ENCODE data around the gene MAP4K2.

The MAP4K2 gene

DNA sequence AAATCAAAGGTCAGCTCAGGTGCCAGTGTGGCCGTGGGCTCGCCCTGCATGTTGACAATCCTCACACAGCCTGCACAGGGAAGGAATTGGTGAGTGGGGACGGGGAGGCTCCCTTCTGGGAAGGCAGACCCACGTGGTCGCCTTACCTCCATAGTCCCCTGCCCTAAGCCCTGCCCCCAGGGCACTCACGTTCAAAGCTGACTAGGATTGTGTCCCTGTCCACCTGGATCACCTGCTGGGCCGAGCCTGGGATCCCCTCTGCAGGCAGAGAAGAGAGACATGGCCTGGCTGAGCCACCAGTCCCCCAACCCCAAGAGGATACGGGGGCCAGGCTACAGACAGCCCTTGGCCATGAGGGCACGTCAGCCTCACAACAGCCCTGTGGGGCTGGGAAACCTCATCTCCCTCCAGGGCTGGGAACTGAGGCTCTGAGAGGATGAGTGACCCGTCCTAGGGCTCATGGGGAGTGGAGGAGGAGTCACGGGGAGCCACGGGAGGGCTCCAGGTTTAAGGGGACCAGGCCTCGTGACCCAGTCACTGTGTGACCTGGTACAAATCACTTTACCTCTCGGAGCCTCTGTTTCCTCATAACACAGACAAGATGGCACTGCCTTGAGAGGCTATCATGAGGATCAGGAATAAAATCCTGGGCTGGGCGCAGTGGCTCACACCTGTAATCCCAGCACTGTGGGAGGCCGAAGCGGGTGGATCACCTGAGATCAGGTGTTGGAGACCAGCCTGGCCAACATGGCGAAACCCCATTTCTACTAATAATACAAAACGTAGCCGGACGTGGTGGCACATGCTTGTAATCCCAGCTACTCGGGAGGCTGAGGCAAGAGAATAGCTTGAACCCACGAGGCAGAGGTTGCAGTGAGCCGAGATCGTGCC is 12.6 kb downstream of the MAP4K2 start:
- no peak for DNase-seq

DNA sequence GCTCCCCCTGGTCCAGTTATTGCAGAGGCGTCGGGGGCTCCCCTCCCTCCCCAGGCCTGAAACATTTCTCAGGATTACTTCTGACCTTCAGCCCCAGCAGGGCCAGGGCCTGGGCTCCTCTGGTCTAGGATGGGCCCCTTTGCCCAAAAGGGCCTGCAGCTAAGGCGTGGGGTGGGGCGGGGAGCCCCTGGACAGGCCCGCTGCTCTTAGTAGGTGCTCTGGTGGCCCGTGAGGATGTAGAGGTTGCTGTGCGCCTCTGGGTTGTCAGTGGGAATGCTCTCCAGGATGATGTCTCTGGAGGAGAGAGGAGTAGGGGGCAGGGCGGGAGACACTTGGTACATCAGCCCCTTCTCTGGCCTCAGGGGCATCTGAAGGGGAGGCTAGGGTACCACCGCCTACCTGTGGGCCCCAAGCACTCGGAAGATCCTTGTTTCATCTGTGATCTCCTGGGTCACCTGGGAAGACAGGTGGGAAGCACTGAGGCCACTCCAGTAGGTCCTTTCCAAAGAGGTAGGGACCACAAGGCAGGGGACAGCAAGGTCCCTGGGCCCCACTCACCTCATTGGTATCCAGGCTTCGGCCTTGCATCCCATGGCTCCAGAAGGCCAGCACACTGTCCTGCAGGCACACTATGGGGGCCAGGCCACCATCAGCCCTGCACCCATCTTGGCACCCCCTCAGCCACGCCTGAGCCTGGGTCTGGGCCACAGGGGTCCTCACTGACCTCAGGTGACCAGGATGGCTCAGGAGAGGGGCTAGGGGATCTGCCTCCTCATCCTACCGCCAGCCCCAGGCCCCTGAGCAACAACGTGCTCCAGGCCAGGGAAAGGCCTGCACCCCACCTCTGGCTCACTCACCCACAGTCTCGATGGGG is 13.4 kb downstream of the MAP4K2 start:
- DNase-seq = no peak

GRCh38 chr11:64788321-64789215 is 14.4 kb downstream of the MAP4K2 start:
- no peak for DNase-seq

DNA sequence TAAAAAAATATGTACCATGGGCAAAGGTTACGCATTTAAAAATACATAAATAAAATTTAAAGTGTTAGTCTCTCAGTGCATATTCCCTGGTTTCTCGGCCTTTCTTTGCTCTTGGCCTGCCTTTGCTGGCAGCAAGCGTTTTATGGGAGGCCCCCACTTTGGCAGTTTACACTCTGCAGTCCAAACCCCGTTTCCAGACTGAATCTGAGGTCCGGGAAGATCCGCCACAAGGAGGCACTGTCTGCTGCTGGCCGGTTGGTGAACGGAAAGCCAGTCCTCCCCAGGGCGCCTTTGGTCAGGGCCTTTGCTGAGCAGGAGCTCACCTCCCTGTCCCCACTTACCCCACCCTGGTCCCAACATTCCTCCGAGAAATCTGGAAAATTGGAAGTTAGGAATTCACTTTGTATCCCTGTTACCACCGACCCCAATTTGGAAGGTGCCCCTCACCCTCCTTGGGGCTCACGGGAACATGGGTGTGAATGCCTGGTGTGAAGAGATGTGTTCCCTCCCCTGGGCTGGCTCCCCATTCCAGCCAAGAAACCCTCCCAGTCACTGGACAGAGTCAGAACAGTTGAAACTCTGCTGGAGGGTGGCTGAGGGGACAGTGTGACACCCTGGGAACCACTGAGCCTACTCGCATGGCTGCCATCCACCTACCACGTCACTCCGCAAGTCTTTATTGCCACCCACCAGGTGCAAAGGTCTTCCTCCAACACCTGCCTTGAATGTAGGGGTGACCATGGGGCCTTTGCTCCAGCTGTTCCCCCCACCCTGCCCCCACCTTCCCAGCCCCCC is 15.3 kb downstream of the MAP4K2 start:
- peak; percentile 51 to 53 for DNase-seq

DNA sequence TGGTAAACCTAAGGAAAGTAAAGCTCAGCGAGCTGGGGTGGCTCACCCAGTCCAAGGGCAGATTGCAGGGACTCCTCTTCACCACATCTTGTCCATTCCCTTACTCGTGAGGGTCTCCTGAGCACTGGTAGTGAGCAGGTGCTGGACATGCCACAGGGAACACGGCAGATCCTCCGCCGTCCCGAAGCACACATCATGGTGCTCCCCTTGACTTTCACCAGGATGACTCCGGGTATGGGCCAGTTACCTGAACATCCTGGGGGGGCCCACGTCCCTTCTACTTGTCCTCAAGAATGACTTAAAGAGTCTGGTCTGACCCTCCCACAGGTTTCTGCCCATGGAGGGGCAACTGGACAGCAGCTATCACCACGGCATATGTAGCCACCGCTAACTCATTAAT is 16.7 kb downstream of the MAP4K2 start:
- no peak for DNase-seq

GRCh38 chr11:64784813-64785581 is 18.0 kb downstream of the MAP4K2 start:
- no peak for DNase-seq

DNA sequence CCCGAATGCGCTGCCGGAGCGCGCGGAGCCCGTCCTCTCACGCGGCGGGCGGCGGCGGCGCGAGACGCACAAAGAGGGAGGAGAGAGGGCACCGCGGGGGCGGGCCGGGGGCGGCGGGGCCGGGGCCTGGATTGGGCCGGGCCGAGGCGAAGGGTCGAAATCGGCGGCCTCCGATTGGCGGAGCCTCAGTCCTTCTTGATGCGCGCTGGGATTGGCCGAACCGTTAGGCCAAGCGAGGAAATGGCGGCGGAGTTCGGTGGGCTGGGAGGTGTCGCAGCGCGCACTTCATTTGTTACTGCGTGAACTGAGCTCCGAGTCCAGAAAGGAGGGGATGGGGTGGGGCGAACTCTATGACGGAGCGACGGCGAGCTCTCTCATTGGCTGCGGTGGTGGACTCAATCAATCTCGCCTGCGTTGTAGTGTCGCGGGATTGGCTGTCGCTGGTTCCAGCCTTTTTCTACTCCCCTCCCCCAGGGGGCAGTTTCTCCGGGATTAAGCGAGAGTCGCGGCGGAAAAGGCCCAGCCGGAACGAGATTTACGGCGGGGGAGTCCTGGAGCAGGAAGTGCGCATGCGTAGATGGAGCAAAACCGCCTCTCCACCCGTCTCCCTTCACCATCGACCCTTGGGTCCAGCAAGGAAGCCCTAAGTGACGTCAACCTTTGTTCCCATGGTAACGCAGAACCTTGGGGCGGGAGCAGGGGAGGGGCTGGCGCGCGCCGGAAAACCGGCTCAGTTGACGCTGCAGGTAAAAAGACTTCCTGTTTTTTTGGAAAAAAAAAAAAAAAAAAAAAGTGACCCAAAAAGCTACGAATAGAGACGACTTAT is 24.3 kb downstream of the MAP4K2 start, which contains the start of gene SF1:
TSS of gene SF1 (minus strand) at position 70 of the 826 bp plus-strand sequence. CDS start 150 bp downstream, outside the sequence.
- peak; percentile 99 for DNase-seq

DNA sequence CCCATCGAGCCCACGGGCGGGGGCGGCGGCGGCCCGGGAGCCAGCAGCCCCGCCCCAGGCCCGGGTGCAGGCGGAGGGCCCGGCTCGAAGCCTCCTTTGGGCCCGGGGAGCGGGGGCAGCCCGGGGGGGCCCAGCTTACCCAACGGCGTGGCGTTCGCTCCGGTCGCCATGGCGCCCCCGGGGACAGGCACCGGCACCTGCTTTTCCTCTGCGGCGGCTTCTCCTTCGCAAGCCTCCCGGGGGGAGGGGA is 24.9 kb downstream of the MAP4K2 start:
- DNase-seq = no peak

DNA sequence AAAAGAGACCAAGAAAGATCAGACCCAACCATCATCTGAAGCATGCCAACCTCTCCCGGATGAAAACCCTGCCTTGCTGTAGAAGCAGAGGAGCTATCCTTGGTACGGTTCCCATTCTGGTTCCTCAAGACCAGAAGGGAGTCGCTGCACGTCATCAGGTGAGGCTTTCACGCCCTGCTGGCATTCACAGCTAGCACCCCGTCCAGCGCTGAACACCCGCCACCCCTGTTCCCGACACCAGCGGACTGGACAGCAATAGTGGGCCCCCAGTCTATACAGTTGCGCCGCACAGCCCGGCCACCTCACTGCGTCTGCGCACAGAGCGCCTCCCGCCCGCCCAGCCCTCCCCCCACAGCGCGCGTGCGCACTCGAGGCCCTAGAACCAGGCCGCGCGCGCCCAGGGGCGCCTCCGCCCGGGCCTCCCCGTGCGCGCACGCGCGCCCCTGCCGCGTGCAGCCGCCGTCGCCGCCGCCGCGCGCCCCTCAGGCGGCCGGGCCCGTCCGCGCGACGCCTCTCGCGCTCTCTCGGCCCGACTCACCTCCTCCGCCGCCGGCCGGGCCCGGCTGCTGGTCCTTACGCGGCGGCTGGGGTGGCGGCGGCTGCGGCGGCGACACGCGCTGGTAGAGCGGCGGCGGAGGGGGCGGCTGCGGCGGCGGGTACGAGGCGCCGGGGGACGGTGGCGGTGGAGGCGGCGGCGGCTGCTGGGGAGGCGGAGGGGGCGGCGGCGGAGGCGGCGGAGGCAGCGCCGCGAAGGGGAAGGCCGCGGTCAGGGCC is 25.4 kb downstream of the MAP4K2 start:
- peak; percentile 35 to 60 for DNase-seq

DNA sequence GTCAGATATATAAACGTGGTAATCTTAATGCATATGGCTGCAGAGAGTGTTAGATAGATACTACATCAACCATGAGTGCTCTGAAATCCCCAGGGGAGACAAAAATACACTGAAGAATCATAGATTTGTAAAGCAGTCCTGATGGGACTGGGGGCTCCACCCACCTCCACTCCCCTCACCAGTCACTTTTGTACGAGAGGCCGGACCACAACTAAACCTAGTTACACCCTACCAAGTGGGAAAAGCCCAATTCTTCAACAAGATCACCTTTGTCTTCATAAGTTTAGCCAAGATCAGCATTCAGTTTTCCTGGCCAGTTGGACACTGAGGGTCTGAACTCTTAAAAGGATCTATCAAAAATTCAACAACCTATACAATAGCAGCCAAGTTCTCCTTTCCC is 26.1 kb downstream of the MAP4K2 start:
- no peak for DNase-seq

- DNase-seq = no peak
Measured at GRCh38 chr11:64776425-64776824, 26.6 kb downstream of the MAP4K2 start.

- no peak for DNase-seq
Measured at GRCh38 chr11:64774144-64774543, 28.9 kb downstream of the MAP4K2 start.

- DNase-seq = peak; percentile 55 to 72
Measured at GRCh38 chr11:64772303-64773018, 30.6 kb downstream of the MAP4K2 start.

DNA sequence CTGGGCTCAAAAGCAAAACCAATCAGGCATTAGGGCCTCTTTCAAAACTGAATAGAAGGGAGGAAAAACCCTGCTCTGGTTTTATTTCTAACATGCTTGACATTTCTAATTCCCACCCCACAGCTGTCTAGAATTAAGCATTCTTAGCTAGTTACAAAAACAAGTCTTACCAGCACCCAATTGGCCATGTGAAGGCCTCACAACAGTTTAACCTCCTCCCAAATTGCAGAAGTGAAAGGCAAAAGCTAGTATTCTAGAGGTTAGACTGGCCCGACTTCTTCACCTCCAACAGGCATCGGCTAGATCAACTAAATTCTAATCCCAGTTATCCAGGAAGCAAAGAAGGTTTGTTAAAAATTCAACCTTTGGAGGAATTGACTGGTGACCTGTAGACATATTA is 31.2 kb downstream of the MAP4K2 start:
- DNase-seq = no peak

- DNase-seq = no peak
Measured at GRCh38 chr11:64770120-64770519, 32.9 kb downstream of the MAP4K2 start.

DNA sequence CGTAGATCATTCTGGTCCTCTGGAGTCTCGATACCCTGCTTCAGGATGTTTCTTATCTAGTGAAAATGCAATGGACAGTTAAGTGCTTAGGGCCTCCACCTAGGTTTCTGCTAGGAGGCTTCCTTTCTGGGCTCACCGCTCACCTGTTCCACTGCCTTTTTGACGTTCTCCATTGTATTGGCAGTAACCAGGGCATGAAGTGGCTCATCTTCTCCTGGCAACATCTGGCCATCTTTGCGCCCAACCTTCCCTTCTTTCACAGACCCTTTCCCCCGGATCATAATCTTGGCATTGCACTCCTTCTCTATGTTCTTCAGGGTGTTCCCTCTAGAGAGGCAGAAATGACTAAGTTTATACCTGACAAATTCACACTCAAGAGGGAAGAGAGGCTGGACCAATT is 33.7 kb downstream of the MAP4K2 start:
- DNase-seq = no peak

- no peak for DNase-seq
Measured at GRCh38 chr11:64768300-64768694, 34.7 kb downstream of the MAP4K2 start.

DNA sequence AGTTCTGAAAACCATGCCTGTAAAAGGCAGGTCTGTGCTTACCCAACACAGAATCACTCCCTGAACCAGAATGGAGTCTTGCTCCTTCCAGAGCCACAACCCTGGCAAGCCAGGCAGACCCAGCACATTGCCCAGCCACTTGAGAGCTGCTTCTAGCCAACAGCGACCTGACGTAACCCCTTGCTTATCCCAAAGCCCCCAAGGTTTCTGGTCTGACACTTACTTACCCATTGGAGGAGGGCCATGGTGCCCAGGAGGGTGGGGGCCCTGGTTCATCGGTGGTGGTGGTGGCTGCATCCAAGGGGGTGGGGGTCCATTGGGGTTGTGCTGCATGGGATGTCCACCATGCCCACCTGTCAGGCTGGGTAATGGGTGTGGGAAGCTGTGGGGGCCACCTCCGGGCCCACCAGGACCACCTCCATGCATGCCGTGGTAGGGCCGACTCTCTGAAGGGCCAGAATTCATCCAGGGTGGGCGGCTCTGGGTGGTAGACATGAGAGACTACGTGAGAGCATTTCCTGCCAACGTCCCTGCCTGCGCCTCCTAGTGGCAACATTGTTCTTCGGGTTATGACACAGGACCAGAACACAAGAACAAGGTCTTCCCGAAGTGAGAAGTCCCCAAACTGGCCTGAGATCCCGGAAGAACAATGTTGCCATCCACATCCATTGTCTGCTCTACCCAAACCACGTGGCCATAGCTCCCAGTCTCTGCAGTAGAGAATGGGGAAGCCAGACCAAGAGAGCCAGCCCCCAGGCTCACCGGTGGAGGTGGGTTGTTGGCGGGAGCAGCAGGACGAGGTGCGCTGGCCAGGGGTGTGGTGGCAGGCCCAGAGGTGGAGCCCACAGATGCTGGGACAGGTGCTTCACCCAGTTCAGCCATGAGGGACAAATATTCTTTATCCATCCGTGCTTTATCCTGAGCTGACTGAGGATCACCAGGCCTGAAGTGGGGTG is 35.4 kb downstream of the MAP4K2 start:
- DNase-seq = peak; percentile 37 to 54

All from AML-193 (cell line).